Psoas muscle (tissue), 8 donors: Measurements from ENCODE around the gene SIM1. TPM values are rescaled to one million over a fixed set of nuclear protein-coding genes. Genes with fewer than 3 reads are reported as not detected.
A peak's percentile ranks its signal among the peaks of the same experiment; 100 is the strongest.

Source experiments
- ATAC-seq, 4 donors: fragments of 200-7000 bp; cut with Tn5 transposase; one replicate each; pipeline ENCODE4 v1.9.1; 2020; ENCODE audit warnings: moderate library complexity in 3 of 4, mild to moderate bottlenecking in 2 of 4
- DNase-seq, 2 donors: peaks; one replicate each; pipeline ENCODE4 v3.0.0-alpha.2; 2020
- H3K27ac ChIP-seq: fragments of 200-600 bp; one replicate; pipeline ENCODE4 v1.8.0; 2022
- H3K27me3 ChIP-seq, 3 donors: fragments of 200-600 bp in 1 of 3; one replicate each; pipeline versions ENCODE4 v1.6.1 to v1.8.0; 2013 to 2022; ENCODE audit warnings: low read length in 2 of 3, mild to moderate bottlenecking in 2 of 3, moderate library complexity in 1 of 3; ENCODE audit not compliant: insufficient read depth in 3 of 3
- H3K36me3 ChIP-seq, 2 donors: fragments of 200-600 bp in 1 of 2; one replicate each; pipeline versions ENCODE4 v1.6.1 to v1.8.0; 2013 to 2022; ENCODE audit warnings: low read depth in 1 of 2, mild to moderate bottlenecking in 1 of 2, moderate library complexity in 1 of 2; ENCODE audit not compliant: insufficient read depth in 1 of 2
- H3K4me1 ChIP-seq: fragments of 200-600 bp; one replicate; pipeline ENCODE4 v1.8.0; 2022
- H3K4me3 ChIP-seq: fragments of 200-600 bp; one replicate; pipeline ENCODE4 v1.8.0; 2022; ENCODE audit warnings: mild to moderate bottlenecking
- H3K9me3 ChIP-seq: fragments of 200-600 bp; one replicate; pipeline ENCODE4 v1.8.0; 2022
- CTCF ChIP-seq: fragments of 200-600 bp; IDR thresholded peaks from one replicate; pipeline ENCODE4 v1.8.0; 2022; ENCODE audit warnings: antibody characterized with exemption
- WGBS, 3 donors: extraction: QIAGEN DNeasy Blood & Tissue Kit; methylation state at CpG; one replicate each; pipeline versions ENCODE4 v1.1.6 to v1.1.7; 2013; 5-methylcytosine and 5-hydroxymethylcytosine counted together
- intact Hi-C, 2 donors: fragments of 100-400 bp; cut with DNase I; formaldehyde crosslinking; loops; one replicate each; pipeline versions ENCODE4 v1.11.0 to v1.14.2; 2022
- long read RNA-seq, 2 donors: library from polyadenylated mRNA; unstranded; transcript quantifications; one replicate each; pipeline ENCODE4 v2.0.0, GENCODE V29; 2021
- polyA plus RNA-seq, 3 donors: library from polyadenylated mRNA; stranded (reverse); fragments of 200-250 nt; gene quantifications; one replicate each; pipeline ENCODE4 v1.2.3, GENCODE V29; 2013
- total RNA-seq, 4 donors: library from RNA; stranded (reverse); fragmentation: NEBNext Ultra II Directional in 2 of 4; extraction: Animal tissue kit (Norgen Biotek cat#: 25700) in 2 of 4; gene quantifications; one replicate each; pipeline versions ENCODE4 v1.2.1 to v1.2.4, GENCODE V29; 2021 to 2023
- donor health status: healthy with polysubstance abuse.
- donor health status: DM: no; HTN: no; CAD: no; lungs with moderate emphysema.
- donor health status: Bipolar disorder and iron deficiency.
- donor health status: healthy.
- donor health status: DM: yes; HTN: yes; CAD: no.
- donor health status: DM: no; HTN: no; CAD: no.
- donor health status: DM: no; HTN: no; CAD: no.
- donor health status: DM: yes; HTN: yes; CAD: no.

SIM1 gene
- total RNA-seq (10 to 100 TPM in 1 of 4 donors, 1 to 10 TPM in 2, under 1 TPM in 1; 0.60 to 14.4 (median 5.4) TPM), polyA plus RNA-seq (10 to 100 TPM in 1 of 3 donors, 1 to 10 TPM in 1, under 1 TPM in 1; 0.76 to 11.2 (median 4.7) TPM)
- long read RNA-seq, donor 1, partial matches to known transcripts, result 1 of 3 reads
- long read RNA-seq, donor 1, other reads (novel, unspliced or antisense), result 1 of 3 reads
- long read RNA-seq, donor 2, partial matches to known transcripts, result 3 of 9 reads
- long read RNA-seq, donor 2, other reads (novel, unspliced or antisense), result 6 of 9 reads

DNA sequence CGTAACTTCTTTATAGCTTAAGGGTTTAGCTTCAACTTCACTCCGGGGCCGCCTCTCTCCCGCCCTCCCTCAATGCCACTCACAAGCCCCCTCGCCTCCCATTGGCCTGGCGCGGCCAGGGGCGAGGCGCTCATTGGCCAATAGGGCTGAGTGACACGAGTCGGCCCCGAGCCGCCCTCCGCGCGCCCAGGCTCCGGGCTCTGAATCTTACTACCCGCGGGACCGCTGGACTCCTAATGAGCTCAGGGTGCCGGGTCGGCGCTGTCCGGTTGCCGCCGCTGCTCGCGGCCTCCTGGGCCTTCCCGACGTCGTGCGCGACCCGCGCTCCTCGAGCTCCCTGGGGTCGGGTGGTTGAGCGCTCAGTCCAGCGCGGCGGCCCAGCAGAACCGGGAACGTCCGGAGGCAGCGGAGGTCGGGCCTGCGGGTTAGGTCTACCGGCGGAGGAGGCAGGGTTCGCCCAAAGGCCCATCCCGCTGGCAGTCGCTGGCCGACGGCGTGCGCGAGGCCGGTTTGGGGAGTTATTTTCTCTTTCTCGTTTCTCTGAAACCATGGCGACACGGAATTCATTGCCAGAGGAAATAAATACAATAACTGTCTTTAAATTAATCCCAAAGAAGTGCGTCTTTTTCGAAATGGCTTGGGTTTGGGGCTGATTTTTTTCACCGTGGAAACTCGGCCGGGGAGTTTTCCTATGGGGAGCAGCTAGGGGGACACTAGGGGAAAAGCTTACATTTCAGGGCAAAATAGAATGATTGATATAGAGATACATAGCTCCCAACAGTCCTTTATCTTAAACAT lies at the start of gene SIM1:
SIM1 (minus strand) TSS at position 19 of the 798 bp plus-strand sequence. CDS start 1,453 bp downstream, outside the sequence.
- Histone ChIP-seq H3K4me1 (peaks cover 10% of the 10 kb centered on the region), H3K27ac (peak within 1 kb of the TSS; percentile 96), H3K9me3 (no peaks in the 10 kb centered on the region), H3K27me3 (peaks cover 0 to 44% (median 4%) of the 10 kb centered on the region in 3 donors), H3K36me3 (no peaks in the 10 kb centered on the region), H3K4me3 (peak within 1 kb of the TSS; percentile 84)
- intact Hi-C loops, result loop anchor here (5.0 to 10.0 kb wide), 3 partner anchors 128 to 1040 kb away; partner anchors contain the start of gene PNISR (in 1 of the 2)
- ATAC-seq (peak; percentile 90 to 98 (median 96)), DNase-seq (peak; percentile 62 to 95)
- no peak for TF ChIP-seq CTCF
- WGBS, 3 donors, result 1 to 2% (median 2%) methylated on average over 64 to 66 of the region's 66 CpGs

- DNase-seq, result no peak
- Histone ChIP-seq H3K36me3 (peaks cover 3 to 20% of the 10 kb centered on the region in 2 donors), H3K4me3 (no peak overlapping the region), H3K4me1 (no peaks in the 10 kb centered on the region), H3K27me3 (no peaks in the 10 kb centered on the region), H3K27ac (peak overlapping the region; percentile 39), H3K9me3 (no peaks in the 10 kb centered on the region)
- WGBS, 3 donors, result 38 to 51% (median 42%) methylated on average over 6 of the region's 6 CpGs
- ATAC-seq, result peak; percentile 91 to 98 (median 98)
- TF ChIP-seq CTCF, result no peak
- intact Hi-C loops, result no loop called here
Measured at GRCh38 chr6:100512203-100512862, 47.6 kb upstream of the SIM1 start.

DNA sequence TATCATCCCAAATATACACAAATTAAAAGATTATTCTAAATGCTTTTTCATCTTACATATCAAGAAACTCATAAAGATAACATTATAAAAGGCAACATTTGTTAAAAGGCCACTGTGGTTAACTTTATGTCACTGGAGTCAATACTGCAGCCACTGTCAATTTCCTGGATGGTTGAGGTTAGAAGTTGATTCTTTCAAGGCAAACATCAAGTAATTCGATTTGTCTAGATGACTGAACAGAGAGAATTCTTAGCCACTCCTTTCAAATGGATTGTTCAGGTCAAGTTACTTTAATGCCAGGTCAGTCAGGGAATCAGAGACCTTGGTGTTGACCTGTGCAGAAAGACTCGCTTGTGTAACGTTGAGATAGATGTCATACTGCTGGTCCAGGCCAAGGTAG lies 44.4 kb upstream of the SIM1 start:
- no peaks in the 10 kb centered on the region for H3K9me3 ChIP-seq
- H3K27me3 ChIP-seq, result no peaks in the 10 kb centered on the region
- WGBS, 3 donors, result 86 to 94% (median 89%) methylated on average over 3 of the region's 3 CpGs
- no peak overlapping the region for H3K4me3 ChIP-seq
- intact Hi-C loops, result no loop called here
- H3K36me3 ChIP-seq, result peaks cover 3 to 20% of the 10 kb centered on the region in 2 donors
- no peaks in the 10 kb centered on the region for H3K4me1 ChIP-seq
- TF ChIP-seq CTCF, result no peak
- ATAC-seq (no peak), DNase-seq (no peak)
- H3K27ac ChIP-seq, result no peak overlapping the region

DNA sequence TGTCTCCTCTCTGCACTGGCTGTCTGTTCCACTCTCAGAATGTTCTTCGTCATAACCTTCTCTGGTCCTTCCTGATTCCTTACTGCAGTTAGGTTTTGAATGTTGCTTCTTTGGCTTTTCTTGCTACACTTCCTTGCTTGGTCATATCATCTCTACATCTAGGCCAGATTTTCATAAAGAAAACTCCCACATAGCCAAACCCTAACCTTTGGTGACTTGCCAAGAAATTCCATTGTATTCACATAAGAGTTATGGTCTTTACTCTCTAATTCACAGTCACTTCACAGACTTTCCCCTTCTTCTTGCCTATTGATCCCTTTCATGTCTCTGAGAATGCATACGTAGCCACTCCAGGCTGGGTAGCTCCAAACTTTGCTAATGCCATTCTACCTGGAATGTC lies 41.9 kb upstream of the SIM1 start:
- no peak overlapping the region for H3K4me3 ChIP-seq
- no peaks in the 10 kb centered on the region for H3K27me3 ChIP-seq
- DNase-seq, result no peak
- TF ChIP-seq CTCF, result no peak
- 98% methylated on average over 2 of the region's 2 CpGs for WGBS, 3 donors
- no peak for ATAC-seq
- intact Hi-C loops, result no loop called here
- no peaks in the 10 kb centered on the region for H3K4me1 ChIP-seq
- H3K36me3 ChIP-seq, result peaks cover 3 to 13% of the 10 kb centered on the region in 2 donors
- H3K27ac ChIP-seq, result no peak overlapping the region
- H3K9me3 ChIP-seq, result no peaks in the 10 kb centered on the region
